Trophoblast cell (in vitro differentiated cells and primary cell): ENCODE measurements around the gene PRR33.

Source experiments
- DNase-seq, 2 donors: peaks; one replicate each; pipeline ENCODE4 v3.0.0-alpha.2; 2016
- H2AFZ ChIP-seq: 2 replicates; pipeline ENCODE4 v1.6.1; 2013; ENCODE audit warnings: low read length, moderate library complexity, mild to moderate bottlenecking; ENCODE audit not compliant: insufficient read depth, poor library complexity
- H2AK5ac ChIP-seq: 2 replicates; pipeline ENCODE4 v1.6.1; 2013; ENCODE audit warnings: mild to moderate bottlenecking, low read length
- H2BK120ac ChIP-seq: 2 replicates; pipeline ENCODE4 v1.6.1; 2013; ENCODE audit warnings: low read length, mild to moderate bottlenecking, moderate library complexity; ENCODE audit not compliant: insufficient read depth, poor library complexity
- H2BK12ac ChIP-seq: 2 replicates; pipeline ENCODE4 v1.6.1; 2013; ENCODE audit warnings: mild to moderate bottlenecking, low read length, moderate library complexity
- H2BK5ac ChIP-seq: 2 replicates; pipeline ENCODE4 v1.6.1; 2013; ENCODE audit warnings: low read length, low read depth, moderate library complexity, mild to moderate bottlenecking; ENCODE audit not compliant: poor library complexity
- H3K14ac ChIP-seq: 2 replicates; pipeline ENCODE4 v1.6.1; 2013; ENCODE audit warnings: mild to moderate bottlenecking, low read length
- H3K18ac ChIP-seq: 2 replicates; pipeline ENCODE4 v1.6.1; 2013; ENCODE audit warnings: mild to moderate bottlenecking, low read length
- H3K23ac ChIP-seq: 2 replicates; pipeline ENCODE4 v1.6.1; 2013; ENCODE audit warnings: low read length
- H3K27ac ChIP-seq: 2 replicates; pipeline ENCODE4 v1.5.1; 2013; ENCODE audit warnings: low read depth, mild to moderate bottlenecking, inconsistent platforms, low read length, moderate library complexity
- H3K27me3 ChIP-seq: 2 replicates; pipeline ENCODE4 v1.6.1; 2013; ENCODE audit warnings: inconsistent platforms, mild to moderate bottlenecking, low read length, moderate library complexity; ENCODE audit not compliant: insufficient read depth
- H3K36me3 ChIP-seq, 2 experiments: 1 replicate in 1 of 2; 2 replicates in 1 of 2; pipeline ENCODE4 v1.6.1; 2013; ENCODE audit warnings: low read length in 2 of 2, mild to moderate bottlenecking in 2 of 2, moderate library complexity in 1 of 2; ENCODE audit not compliant: insufficient read depth in 2 of 2, control insufficient read depth in 1 of 2
- H3K4ac ChIP-seq: 2 replicates; pipeline ENCODE4 v1.6.1; 2013; ENCODE audit warnings: low read depth, mild to moderate bottlenecking, low read length, moderate library complexity
- H3K4me1 ChIP-seq, 2 experiments: 1 replicate in 1 of 2; 2 replicates in 1 of 2; pipeline ENCODE4 v1.6.1; 2013; ENCODE audit warnings: low read length in 2 of 2, mild to moderate bottlenecking in 2 of 2, moderate library complexity in 1 of 2; ENCODE audit not compliant: insufficient read depth in 2 of 2, control insufficient read depth in 1 of 2
- H3K4me2 ChIP-seq: 2 replicates; pipeline ENCODE4 v1.6.1; 2013; ENCODE audit warnings: inconsistent platforms, mild to moderate bottlenecking, low read length, moderate library complexity
- H3K4me3 ChIP-seq: 2 replicates; pipeline ENCODE4 v1.5.1; 2013; ENCODE audit warnings: mild to moderate bottlenecking, low read depth, low read length, inconsistent platforms
- H3K79me1 ChIP-seq: one replicate; pipeline ENCODE4 v1.6.1; 2013; ENCODE audit warnings: low read length
- H3K79me2 ChIP-seq: 2 replicates; pipeline ENCODE4 v1.6.1; 2013; ENCODE audit warnings: low read length, mild to moderate bottlenecking; ENCODE audit not compliant: control insufficient read depth, insufficient read depth, poor library complexity
- H3K9ac ChIP-seq: 2 replicates; pipeline ENCODE4 v1.6.1; 2013; ENCODE audit warnings: mild to moderate bottlenecking, low read length
- H3K9me3 ChIP-seq: 2 replicates; pipeline ENCODE4 v1.6.1; 2013; ENCODE audit warnings: low read depth, mild to moderate bottlenecking, control low read depth, inconsistent platforms, low read length; ENCODE audit not compliant: insufficient read depth
- H4K12ac ChIP-seq: 2 replicates; pipeline ENCODE4 v1.6.1; 2013; ENCODE audit warnings: low read depth, mild to moderate bottlenecking, low read length, moderate library complexity
- H4K8ac ChIP-seq: 2 replicates; pipeline ENCODE4 v1.6.1; 2013; ENCODE audit warnings: low read depth, mild to moderate bottlenecking, low read length, moderate library complexity
- H4K91ac ChIP-seq: one replicate; pipeline ENCODE4 v1.6.1; 2013; ENCODE audit warnings: low read depth, mild to moderate bottlenecking, low read length, moderate library complexity
- WGBS: extraction: QIAGEN DNeasy Blood & Tissue Kit; methylation state at CpG from one replicate; pipeline ENCODE4 v1.1.7; 2013; ENCODE audit warnings: missing lambda C conversion rate; ENCODE audit not compliant: insufficient read length, insufficient coverage; ENCODE audit errors: extremely low coverage; 5-methylcytosine and 5-hydroxymethylcytosine counted together

Gene PRR33

DNA sequence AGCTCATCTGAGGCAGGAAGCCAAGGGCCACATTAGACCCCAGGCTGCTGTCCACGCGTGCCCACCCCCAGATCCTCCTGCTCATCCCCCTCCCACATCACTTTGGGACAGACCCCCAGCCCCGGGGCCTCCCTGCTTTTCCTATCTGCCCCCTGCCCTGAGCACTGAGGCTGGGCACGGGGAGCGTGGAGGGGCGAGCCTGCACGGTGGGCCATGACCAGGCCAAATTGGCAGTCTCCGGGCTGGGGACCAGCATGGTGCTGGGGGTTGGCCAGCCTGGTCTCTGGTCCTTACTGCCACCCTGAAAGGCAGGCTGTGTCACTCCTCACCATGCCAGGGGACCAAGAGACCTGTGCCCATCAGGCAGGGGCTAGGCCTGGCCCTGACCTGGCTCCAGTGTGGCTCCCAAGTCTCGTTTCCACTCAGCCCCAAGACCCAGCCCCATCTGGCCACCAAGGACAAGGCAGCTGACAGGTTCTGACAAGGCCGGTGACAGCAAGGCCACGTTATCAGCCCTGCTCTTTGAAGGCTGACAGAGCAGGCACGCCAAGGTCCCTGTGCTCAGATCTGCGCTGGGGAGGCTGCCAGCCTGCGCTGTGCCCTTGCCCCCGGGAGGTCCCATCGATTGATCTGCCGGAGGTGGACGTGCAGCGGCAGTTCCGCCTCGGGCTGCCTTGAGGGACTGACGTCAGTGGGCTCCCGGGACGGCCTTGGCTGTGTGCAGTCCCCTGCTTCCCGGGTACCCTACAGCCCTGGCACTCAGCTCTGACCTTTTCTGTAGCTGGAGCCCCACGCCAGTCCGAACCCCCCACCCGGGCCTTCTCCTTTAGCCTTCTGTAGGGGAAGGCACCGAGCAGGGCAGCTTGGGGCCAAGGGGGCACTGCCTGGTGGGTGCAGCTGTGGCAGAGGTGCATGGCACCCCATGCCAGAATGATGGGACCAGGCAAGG, 49.3 kb downstream of the PRR33 start:
- WGBS, result no CpG with 5 or more reads among the region's 29 CpGs
- DNase-seq, result no peak

DNA sequence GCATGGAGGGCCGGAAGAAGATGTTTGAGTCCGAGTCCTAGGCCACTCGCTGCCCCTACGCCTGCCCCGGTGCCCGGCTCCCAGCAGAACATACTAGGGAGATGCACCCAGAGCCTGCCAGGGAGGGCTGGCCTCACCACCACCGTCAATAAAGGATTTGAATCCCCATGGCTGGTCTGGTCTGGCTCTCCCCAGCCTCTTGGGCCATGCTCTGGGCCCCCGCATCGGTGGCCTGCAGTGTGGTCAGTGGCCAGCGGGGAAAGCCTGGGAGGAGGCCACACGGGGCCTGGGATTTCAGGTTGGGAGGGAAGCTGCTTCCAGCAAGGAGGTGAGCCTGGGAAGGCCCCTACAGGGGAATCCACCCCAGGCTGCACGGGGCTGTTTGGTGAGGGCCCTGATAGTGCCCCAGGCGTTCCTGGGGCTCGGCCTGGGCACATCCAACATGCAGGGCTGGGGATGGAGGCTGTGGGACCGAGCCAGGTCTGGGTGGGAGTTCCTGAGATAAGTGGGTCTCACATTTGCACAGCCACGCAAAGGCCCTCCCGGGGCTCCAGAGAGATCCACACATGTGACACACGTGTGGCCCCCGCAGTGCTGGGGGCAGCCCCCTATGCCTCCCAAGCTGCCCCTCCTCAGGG, 50.1 kb downstream of the PRR33 start:
- H3K79me1 ChIP-seq, result no peaks in the 10 kb centered on the region

More for the DNA sequence above, 49.3 kb downstream of the PRR33 start:
- Histone ChIP-seq H3K9me3 (no peaks in the 10 kb centered on the region), H3K36me3 (no peaks in the 10 kb centered on the region), H3K18ac (no peak overlapping the region), H3K27ac (no peak overlapping the region), H3K4me3 (peak overlapping the region; percentile 3), H2BK5ac (no peak overlapping the region), H3K27me3 (no peaks in the 10 kb centered on the region), H4K91ac (no peak overlapping the region), H2AFZ (no peak overlapping the region), H4K8ac (no peak overlapping the region), H3K14ac (no peak overlapping the region), H2AK5ac (no peak overlapping the region), H2BK12ac (no peak overlapping the region), H3K79me1 (no peaks in the 10 kb centered on the region), H3K4me1 (no peaks in the 10 kb centered on the region), H3K9ac (no peak overlapping the region), H3K4me2 (no peak overlapping the region), H3K23ac (no peak overlapping the region), H3K4ac (no peak overlapping the region), H2BK120ac (no peak overlapping the region), H4K12ac (no peak overlapping the region), H3K79me2 (no peaks in the 10 kb centered on the region)

DNA sequence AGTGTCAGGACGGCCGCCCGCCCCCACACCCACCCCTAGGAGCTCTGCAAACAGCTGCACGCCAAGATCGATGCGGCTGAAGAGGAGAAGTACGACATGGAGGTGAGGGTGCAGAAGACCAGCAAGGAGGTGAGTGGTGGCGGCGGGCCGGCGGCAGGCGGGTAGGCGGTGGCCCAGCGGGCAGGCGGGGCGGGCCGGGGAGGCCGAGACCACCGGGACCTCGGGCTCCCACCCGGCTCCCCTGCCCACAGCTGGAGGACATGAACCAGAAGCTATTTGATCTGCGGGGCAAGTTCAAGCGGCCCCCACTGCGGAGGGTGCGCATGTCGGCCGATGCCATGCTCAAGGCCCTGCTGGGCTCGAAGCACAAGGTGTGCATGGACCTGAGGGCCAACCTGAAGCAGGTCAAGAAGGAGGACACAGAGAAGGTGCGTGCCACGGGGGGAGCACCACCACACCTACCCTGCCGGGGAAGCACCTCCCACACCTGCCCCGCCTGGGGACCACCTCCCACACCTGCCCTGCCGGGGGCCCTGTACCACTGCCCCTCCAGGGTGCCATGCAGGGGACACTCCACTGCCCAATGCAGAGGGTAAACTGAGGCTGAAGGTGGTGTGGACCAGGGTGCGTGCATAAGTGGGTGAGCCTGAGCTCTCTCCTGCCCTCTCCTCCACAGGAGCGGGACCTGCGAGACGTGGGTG, 50.8 kb downstream of the PRR33 start:
- H3K14ac ChIP-seq, result no peak overlapping the region
- H3K4me3 ChIP-seq, result no peak overlapping the region
- no peak overlapping the region for H2BK120ac ChIP-seq
- H2AFZ ChIP-seq, result no peak overlapping the region
- no peak overlapping the region for H4K12ac ChIP-seq
- no peak overlapping the region for H2AK5ac ChIP-seq
- no peak overlapping the region for H4K91ac ChIP-seq
- H3K4me1 ChIP-seq, result no peaks in the 10 kb centered on the region
- H3K4ac ChIP-seq, result no peak overlapping the region
- no peak for DNase-seq
- no peak overlapping the region for H3K27ac ChIP-seq
- WGBS, result no CpG with 5 or more reads among the region's 37 CpGs
- H3K79me1 ChIP-seq, result no peaks in the 10 kb centered on the region
- no peak overlapping the region for H2BK5ac ChIP-seq
- H3K23ac ChIP-seq, result no peak overlapping the region
- no peak overlapping the region for H3K18ac ChIP-seq
- no peak overlapping the region for H3K4me2 ChIP-seq
- no peaks in the 10 kb centered on the region for H3K36me3 ChIP-seq
- H3K9me3 ChIP-seq, result no peaks in the 10 kb centered on the region
- H3K27me3 ChIP-seq, result no peaks in the 10 kb centered on the region
- H2BK12ac ChIP-seq, result no peak overlapping the region
- no peak overlapping the region for H3K9ac ChIP-seq
- no peak overlapping the region for H4K8ac ChIP-seq
- no peaks in the 10 kb centered on the region for H3K79me2 ChIP-seq

More for the DNA sequence above, 50.1 kb downstream of the PRR33 start:
- no peak overlapping the region for H3K18ac ChIP-seq
- H3K27me3 ChIP-seq, result no peaks in the 10 kb centered on the region
- no peak overlapping the region for H4K12ac ChIP-seq
- no peak overlapping the region for H2BK5ac ChIP-seq
- no peak overlapping the region for H3K4me2 ChIP-seq
- no peaks in the 10 kb centered on the region for H3K4me1 ChIP-seq
- no peaks in the 10 kb centered on the region for H3K36me3 ChIP-seq
- H2AFZ ChIP-seq, result no peak overlapping the region
- H3K9ac ChIP-seq, result no peak overlapping the region
- no CpG with 5 or more reads among the region's 19 CpGs for WGBS
- H2BK120ac ChIP-seq, result no peak overlapping the region
- no peak overlapping the region for H3K23ac ChIP-seq
- no peak overlapping the region for H3K27ac ChIP-seq
- H3K9me3 ChIP-seq, result no peaks in the 10 kb centered on the region
- H3K4me3 ChIP-seq, result no peak overlapping the region
- peak in 1 of 2 donors; percentile 59 for DNase-seq
- H3K14ac ChIP-seq, result no peak overlapping the region
- H4K8ac ChIP-seq, result no peak overlapping the region
- no peaks in the 10 kb centered on the region for H3K79me2 ChIP-seq
- no peak overlapping the region for H4K91ac ChIP-seq
- H2AK5ac ChIP-seq, result no peak overlapping the region
- H2BK12ac ChIP-seq, result no peak overlapping the region
- H3K4ac ChIP-seq, result no peak overlapping the region

DNA sequence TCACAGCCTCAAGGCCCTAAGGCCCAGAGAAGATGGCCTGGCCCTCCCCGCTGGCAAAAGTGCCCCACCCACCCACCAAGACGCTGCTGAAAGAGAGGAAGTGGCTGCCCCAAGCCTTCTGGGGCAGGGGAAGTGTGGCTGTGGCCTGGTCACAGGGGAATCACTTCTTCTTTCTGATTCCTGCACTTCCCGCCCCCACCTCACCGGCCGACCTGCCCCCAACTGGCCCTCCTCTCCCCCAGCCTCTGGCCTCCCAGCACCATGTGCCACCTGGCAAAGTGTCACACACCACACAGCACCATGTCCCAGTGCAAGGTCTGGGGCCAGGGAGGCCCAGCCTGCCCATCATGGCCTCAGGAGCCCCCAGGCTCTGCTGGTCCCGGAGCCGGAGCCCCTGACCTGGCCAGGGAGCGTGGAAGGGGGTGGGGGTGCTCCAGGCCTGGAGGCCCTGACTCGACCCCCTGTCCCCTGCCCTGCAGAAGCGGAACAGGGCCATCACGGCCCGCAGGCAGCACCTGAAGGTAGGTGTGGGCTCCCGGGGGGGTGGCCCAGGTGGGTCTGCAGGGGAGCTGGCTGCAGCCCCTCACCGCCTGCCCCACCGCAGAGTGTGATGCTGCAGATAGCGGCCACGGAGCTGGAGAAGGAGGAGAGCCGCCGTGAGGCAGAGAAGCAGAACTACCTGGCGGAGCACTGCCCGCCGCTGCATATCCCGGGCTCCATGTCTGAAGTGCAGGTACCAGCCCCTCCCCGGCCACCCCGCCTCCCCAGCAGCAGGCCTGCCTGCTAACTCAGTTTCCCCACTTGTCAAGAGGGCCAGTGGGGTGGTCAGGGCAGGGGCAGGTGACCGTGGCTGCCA, 51.5 kb downstream of the PRR33 start:
- Histone ChIP-seq H2BK5ac (no peak overlapping the region), H2BK12ac (no peak overlapping the region), H3K27me3 (no peaks in the 10 kb centered on the region), H3K4me2 (no peak overlapping the region), H3K9ac (no peak overlapping the region), H4K12ac (no peak overlapping the region), H4K8ac (no peak overlapping the region), H3K4me3 (no peak overlapping the region), H4K91ac (no peak overlapping the region), H3K4ac (no peak overlapping the region), H3K23ac (no peak overlapping the region), H3K36me3 (no peaks in the 10 kb centered on the region), H3K4me1 (peaks cover 0 to under 1% of the 10 kb centered on the region in 2 experiments), H2AK5ac (no peak overlapping the region), H3K9me3 (no peaks in the 10 kb centered on the region), H3K18ac (no peak overlapping the region), H3K79me1 (peaks cover 2% of the 10 kb centered on the region), H3K27ac (no peak overlapping the region), H2BK120ac (no peak overlapping the region), H2AFZ (no peak overlapping the region), H3K79me2 (no peaks in the 10 kb centered on the region), H3K14ac (no peak overlapping the region)
- DNase-seq, result no peak
- no CpG with 5 or more reads among the region's 26 CpGs for WGBS
